ENCODE data around the gene PLA2G4E. TPM values are rescaled to one million over a fixed set of nuclear protein-coding genes. Genes with fewer than 3 reads are reported as not detected.

PLA2G4E gene
- total RNA-seq, 1 donor from 2014 or later = not detected

DNA sequence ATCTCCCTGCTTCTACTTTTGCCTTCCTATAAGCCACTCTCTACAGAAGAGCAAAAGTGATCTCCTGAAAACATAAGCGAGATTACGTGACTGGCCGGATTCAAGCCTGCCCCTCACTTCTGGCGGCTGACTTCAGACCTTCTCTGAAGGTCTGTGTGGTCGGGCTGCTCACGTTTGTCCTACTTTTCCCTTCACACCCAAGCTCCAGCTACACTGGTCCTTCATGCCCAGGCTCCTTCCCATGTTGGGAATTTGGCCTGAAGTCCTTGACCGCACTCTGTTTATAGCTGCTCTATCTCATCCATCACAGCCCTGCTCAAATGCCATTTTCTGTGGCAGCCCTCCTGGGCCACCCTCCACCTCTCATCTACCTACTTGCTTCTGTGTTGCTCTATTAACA, 6.7 kb upstream of the PLA2G4E start:
- TF ChIP-seq, protein P1, sequence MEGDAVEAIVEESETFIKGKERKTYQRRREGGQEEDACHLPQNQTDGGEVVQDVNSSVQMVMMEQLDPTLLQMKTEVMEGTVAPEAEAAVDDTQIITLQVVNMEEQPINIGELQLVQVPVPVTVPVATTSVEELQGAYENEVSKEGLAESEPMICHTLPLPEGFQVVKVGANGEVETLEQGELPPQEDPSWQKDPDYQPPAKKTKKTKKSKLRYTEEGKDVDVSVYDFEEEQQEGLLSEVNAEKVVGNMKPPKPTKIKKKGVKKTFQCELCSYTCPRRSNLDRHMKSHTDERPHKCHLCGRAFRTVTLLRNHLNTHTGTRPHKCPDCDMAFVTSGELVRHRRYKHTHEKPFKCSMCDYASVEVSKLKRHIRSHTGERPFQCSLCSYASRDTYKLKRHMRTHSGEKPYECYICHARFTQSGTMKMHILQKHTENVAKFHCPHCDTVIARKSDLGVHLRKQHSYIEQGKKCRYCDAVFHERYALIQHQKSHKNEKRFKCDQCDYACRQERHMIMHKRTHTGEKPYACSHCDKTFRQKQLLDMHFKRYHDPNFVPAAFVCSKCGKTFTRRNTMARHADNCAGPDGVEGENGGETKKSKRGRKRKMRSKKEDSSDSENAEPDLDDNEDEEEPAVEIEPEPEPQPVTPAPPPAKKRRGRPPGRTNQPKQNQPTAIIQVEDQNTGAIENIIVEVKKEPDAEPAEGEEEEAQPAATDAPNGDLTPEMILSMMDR (conservative IDR thresholded peaks at IDR 0.05) = no peak
- H3K27me3 Mint-ChIP-seq (ENCODE audit: low read depth) = peaks cover 36% of the 10 kb centered on the region
- H3K27ac Mint-ChIP-seq (ENCODE audit: unreplicated experiment) = no peak overlapping the region
- DNase-seq (ENCODE audit: low read depth, low spot score) = no peak
- H3K36me3 Mint-ChIP-seq (ENCODE audit: low read depth) = no peaks in the 10 kb centered on the region
- H3K4me1 Mint-ChIP-seq = no peaks in the 10 kb centered on the region
- peaks cover 13% of the 10 kb centered on the region for H3K9me3 Mint-ChIP-seq
- no peak overlapping the region for H3K4me3 Mint-ChIP-seq

DNA sequence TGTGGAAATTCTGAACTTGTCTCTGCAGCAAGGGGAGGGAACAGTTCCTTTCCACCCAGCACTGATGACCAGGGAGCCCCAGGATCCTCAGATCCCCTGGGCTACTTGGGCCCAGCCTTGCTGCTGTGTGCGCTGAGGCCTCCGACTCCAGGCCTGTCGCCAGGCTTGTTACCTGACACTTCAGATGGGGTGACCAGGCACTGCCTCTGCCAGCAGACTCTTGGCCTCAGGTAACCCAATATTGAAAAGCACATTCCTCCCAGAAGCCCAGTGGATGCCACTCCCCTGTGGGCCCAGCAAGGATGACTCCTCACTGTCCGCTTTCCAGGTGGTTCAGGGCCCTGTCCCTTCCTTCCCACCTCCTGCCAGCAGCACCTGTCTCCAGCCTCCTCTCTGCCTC, 3.5 kb upstream of the PLA2G4E start:
- DNase-seq (ENCODE audit: low read depth, low spot score) = no peak
- Mint-ChIP-seq H3K9me3 (peaks cover 10% of the 10 kb centered on the region), H3K36me3 (ENCODE audit: low read depth) (no peaks in the 10 kb centered on the region), H3K27ac (ENCODE audit: unreplicated experiment) (no peak overlapping the region), H3K4me1 (no peaks in the 10 kb centered on the region), H3K4me3 (no peak overlapping the region), H3K27me3 (ENCODE audit: low read depth) (peaks cover 28% of the 10 kb centered on the region)
- TF ChIP-seq, protein P1 (conservative IDR thresholded peaks at IDR 0.05) = no peak

DNA sequence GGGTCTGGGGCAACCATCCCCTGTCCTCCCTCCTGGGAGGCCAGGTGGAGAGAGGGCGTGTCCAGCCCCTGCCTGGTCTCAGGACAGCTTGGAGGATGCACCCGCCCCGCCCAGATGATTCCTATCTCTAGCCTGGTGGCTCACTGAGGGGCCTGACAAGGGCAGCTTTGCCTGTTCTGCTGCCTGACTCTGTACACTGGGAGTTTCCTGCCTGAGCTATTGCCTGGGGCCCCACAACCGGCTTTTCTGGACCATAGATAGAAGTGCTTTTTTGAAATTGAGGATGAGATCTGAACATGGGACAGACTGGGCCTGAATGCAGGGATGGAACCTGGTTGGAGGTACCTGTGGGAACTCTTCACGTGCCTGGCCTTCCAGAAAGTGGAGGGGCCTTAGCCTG, 751 bp upstream of the PLA2G4E start:
- Mint-ChIP-seq H3K27ac (ENCODE audit: unreplicated experiment) (no peak overlapping the region), H3K4me1 (no peaks in the 10 kb centered on the region), H3K4me3 (no peak overlapping the region), H3K9me3 (peaks cover 10% of the 10 kb centered on the region), H3K27me3 (ENCODE audit: low read depth) (peaks cover 12% of the 10 kb centered on the region), H3K36me3 (ENCODE audit: low read depth) (no peaks in the 10 kb centered on the region)
- no peak for DNase-seq (ENCODE audit: low read depth, low spot score)
- TF ChIP-seq, protein P1 (conservative IDR thresholded peaks at IDR 0.05) = no peak

DNA sequence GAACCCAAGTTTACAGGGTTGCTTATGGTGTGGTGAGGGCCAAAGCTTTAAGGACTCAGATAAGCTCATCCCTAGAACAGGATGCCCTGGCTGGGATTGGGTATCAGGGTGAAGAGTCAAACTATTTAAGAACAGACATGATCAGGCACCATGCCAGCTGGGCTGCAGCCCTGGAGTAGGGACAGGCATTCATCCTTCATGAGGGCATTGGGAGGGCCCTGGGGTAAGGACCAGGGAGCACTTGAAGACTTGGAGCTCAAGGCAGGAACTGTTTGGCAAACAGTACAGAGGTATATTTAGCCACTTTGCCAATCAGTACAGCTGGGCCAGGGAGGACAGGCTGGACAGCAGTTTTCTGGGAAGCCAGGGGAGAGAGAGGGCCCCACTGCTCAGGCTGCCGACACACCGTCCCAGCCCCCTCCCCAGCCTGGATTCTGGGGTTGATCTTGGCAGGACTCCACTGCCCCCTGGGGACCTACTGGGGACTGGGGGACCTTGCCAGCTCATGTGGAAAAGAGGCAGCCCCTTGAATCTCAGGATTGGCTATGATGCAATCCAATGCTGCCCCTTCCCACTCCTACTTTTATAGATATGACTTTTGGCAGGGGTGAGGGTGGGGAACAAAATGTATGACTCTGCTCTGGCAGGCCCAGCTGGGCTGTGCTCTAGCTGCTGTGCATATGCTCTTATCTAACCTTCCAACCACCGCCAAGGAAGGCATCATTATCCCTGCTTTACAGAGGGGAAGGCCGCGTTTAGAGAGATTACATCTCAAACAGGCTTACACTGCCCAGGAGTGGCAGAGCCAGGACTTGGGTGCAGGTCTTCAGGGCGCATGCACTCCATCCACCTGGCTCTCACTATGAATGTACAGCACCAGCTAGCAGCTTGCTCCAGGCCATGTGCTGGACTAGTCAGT, 2.3 kb downstream of the PLA2G4E start:
- H3K27ac Mint-ChIP-seq (ENCODE audit: unreplicated experiment) = no peak overlapping the region
- no peak overlapping the region for H3K4me3 Mint-ChIP-seq
- TF ChIP-seq, protein P1 (conservative IDR thresholded peaks at IDR 0.05) = no peak
- no peaks in the 10 kb centered on the region for H3K27me3 Mint-ChIP-seq (ENCODE audit: low read depth)
- no peak for DNase-seq (ENCODE audit: low read depth, low spot score)
- H3K9me3 Mint-ChIP-seq = peaks cover 7% of the 10 kb centered on the region
- H3K36me3 Mint-ChIP-seq (ENCODE audit: low read depth) = no peaks in the 10 kb centered on the region
- H3K4me1 Mint-ChIP-seq = no peaks in the 10 kb centered on the region

DNA sequence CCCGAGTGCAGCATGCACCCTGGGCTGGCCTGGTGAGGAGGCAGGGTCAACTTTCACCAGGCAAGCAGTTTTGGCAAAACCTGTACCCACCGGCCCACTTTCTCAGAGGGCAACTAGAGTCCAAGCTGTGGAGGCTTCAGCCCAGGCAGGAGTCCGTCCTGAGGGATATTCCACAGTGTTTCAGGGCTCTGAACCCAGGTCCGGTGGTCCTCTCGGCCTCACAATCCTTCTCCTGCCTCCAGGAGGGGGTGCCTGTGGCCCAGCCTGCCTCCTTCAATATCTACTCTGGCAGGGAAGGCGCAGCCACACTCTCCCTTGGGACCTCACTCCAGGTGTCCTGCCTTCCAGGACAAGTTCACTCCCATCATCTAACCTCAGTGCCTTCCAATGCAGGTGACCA, 3.9 kb downstream of the PLA2G4E start:
- H3K27ac Mint-ChIP-seq (ENCODE audit: unreplicated experiment) = no peak overlapping the region
- no peaks in the 10 kb centered on the region for H3K36me3 Mint-ChIP-seq (ENCODE audit: low read depth)
- H3K4me3 Mint-ChIP-seq = no peak overlapping the region
- no peaks in the 10 kb centered on the region for H3K27me3 Mint-ChIP-seq (ENCODE audit: low read depth)
- DNase-seq (ENCODE audit: low read depth, low spot score) = no peak
- TF ChIP-seq, protein P1 (conservative IDR thresholded peaks at IDR 0.05) = no peak
- no peaks in the 10 kb centered on the region for H3K9me3 Mint-ChIP-seq
- H3K4me1 Mint-ChIP-seq = no peaks in the 10 kb centered on the region
